22Rv1 (cell line): ENCODE data around the gene SBF2.
"Not testable (repeated sequence)": the region's sequence is repeated elsewhere in the genome, so short reads cannot be mapped to it uniquely, and the experiment has no call there.

ENCODE experiments used
- H3K27ac ChIP-seq: fragments of 450-650 bp; 2 replicates; pipeline ENCODE4 v1.5.1; 2017
- CTCF ChIP-seq: fragments of 450-650 bp; IDR thresholded peaks from 2 replicates; pipeline ENCODE4 v1.5.1; 2017; ENCODE audit warnings: mild to moderate bottlenecking
- ZFX ChIP-seq: fragments of 450-650 bp; IDR thresholded peaks from 2 replicates; pipeline ENCODE4 v1.6.1; 2017; ENCODE audit warnings: antibody characterized with exemption, borderline replicate concordance

Gene SBF2

GRCh38 chr11:9992306-9992705 lies 301.7 kb downstream of the SBF2 start:
- no peak overlapping the region for H3K27ac ChIP-seq
- TF ChIP-seq ZFX (no peak), CTCF (no peak)

- TF ChIP-seq ZFX, result no peak
- TF ChIP-seq CTCF, result peak; percentile 28
- no peak overlapping the region for H3K27ac ChIP-seq
Observed at GRCh38 chr11:9990221-9990973, 303.6 kb downstream of the SBF2 start.

GRCh38 chr11:9987303-9987702 lies 306.7 kb downstream of the SBF2 start:
- not testable (repeated sequence) for H3K27ac ChIP-seq

- TF ChIP-seq CTCF, result no peak
- no peak for TF ChIP-seq ZFX
- H3K27ac ChIP-seq, result no peak overlapping the region
Observed at GRCh38 chr11:9982796-9983579, 311.0 kb downstream of the SBF2 start.

GRCh38 chr11:9982127-9982795 lies 311.8 kb downstream of the SBF2 start:
- TF ChIP-seq CTCF, result no peak
- no peak for TF ChIP-seq ZFX
- no peak overlapping the region for H3K27ac ChIP-seq

GRCh38 chr11:9980931-9981330 lies 313.1 kb downstream of the SBF2 start:
- H3K27ac ChIP-seq, result no peak overlapping the region
- TF ChIP-seq CTCF (no peak), ZFX (no peak)

GRCh38 chr11:9977554-9977953 lies 316.5 kb downstream of the SBF2 start:
- H3K27ac ChIP-seq, result no peak overlapping the region
- TF ChIP-seq ZFX (no peak), CTCF (no peak)
